ENCODE data around the gene TMEM94.
"Not testable (repeated sequence)": the region's sequence is repeated elsewhere in the genome, so short reads cannot be mapped to it uniquely, and the experiment has no call there.

The TMEM94 gene

GRCh38 chr17:75477490-75477862 lies 21.0 kb downstream of the TMEM94 start:
- H3K9me3 ChIP-seq (replicated peaks in 1 of 2; ENCODE audit: control insufficient read depth in 2 of 2, insufficient read depth in 1 of 2, low read depth in 1 of 2, low read length in 2 of 2); H4K8ac ChIP-seq (ENCODE audit: low read depth, low read length); H3K4me2 ChIP-seq (ENCODE audit: insufficient read depth, low read length, poor library complexity, severe bottlenecking); H3K4ac ChIP-seq (ENCODE audit: low read length); DNase-seq (ENCODE audit: low spot score); H2BK12ac ChIP-seq (ENCODE audit: low read length); H3K9ac ChIP-seq (ENCODE audit: low read depth, low read length, poor library complexity); H4K91ac ChIP-seq (ENCODE audit: low read depth, low read length, poor library complexity); H2BK120ac ChIP-seq (ENCODE audit: low read depth, low read length); H3K23ac ChIP-seq (ENCODE audit: low read depth, low read length, poor library complexity); H3K79me1 ChIP-seq (ENCODE audit: low read depth, low read length); H3K4me3 ChIP-seq (ENCODE audit: low read length in 2 of 2); H3K27me3 ChIP-seq (ENCODE audit: control insufficient read depth in 3 of 3, insufficient read depth in 3 of 3, low read depth in 1 of 3, low read length in 3 of 3); H2AFZ ChIP-seq (ENCODE audit: low read length); H3K14ac ChIP-seq (ENCODE audit: low read length); H2BK15ac ChIP-seq (ENCODE audit: low read length); H3K27ac ChIP-seq (replicated peaks; ENCODE audit: low read length): not testable (repeated sequence)
- peak overlapping the region; percentile 15 for H2BK5ac ChIP-seq (ENCODE audit: low read length)
- WGBS, 2 donors (ENCODE audit: extremely low coverage in 2 of 2, insufficient read length in 2 of 2, insufficient replicate concordance in 1 of 2): no CpG with 5 or more reads among the region's 11 CpGs
- peak overlapping the region; percentile 90 for H2AK5ac ChIP-seq (ENCODE audit: low read depth, low read length)
- peak overlapping the region; percentile 52 for H3K18ac ChIP-seq (ENCODE audit: low read length)
- peaks cover 41 to 46% of the 10 kb centered on the region in 2 donors for H3K4me1 ChIP-seq (ENCODE audit: control insufficient read depth in 2 of 2, insufficient read depth in 1 of 2, low read depth in 1 of 2, low read length in 2 of 2)
- H3K36me3 ChIP-seq (replicated peaks in 1 of 2; ENCODE audit: control insufficient read depth in 2 of 2, insufficient read depth in 2 of 2, low read length in 2 of 2): peaks cover 6 to 30% of the 10 kb centered on the region in 2 donors

GRCh38 chr17:75478508-75478907 lies 22.1 kb downstream of the TMEM94 start:
- DNase-seq (ENCODE audit: low spot score): peak; percentile 39
- peak overlapping the region; percentile 94 for H3K27ac ChIP-seq (replicated peaks; ENCODE audit: low read length)
- H3K4ac ChIP-seq (ENCODE audit: low read length): no peak overlapping the region
- H2BK120ac ChIP-seq (ENCODE audit: low read depth, low read length): no peak overlapping the region
- WGBS, 2 donors (ENCODE audit: extremely low coverage in 2 of 2, insufficient read length in 2 of 2, insufficient replicate concordance in 1 of 2): no CpG with 5 or more reads among the region's 7 CpGs
- H3K9me3 ChIP-seq (replicated peaks in 1 of 2; ENCODE audit: control insufficient read depth in 2 of 2, insufficient read depth in 1 of 2, low read depth in 1 of 2, low read length in 2 of 2): no peaks in the 10 kb centered on the region
- no peak overlapping the region for H3K4me2 ChIP-seq (ENCODE audit: insufficient read depth, low read length, poor library complexity, severe bottlenecking)
- H3K23ac ChIP-seq (ENCODE audit: low read depth, low read length, poor library complexity): no peak overlapping the region
- H2AK5ac ChIP-seq (ENCODE audit: low read depth, low read length): no peak overlapping the region
- peaks cover 4 to 25% of the 10 kb centered on the region in 2 donors for H3K36me3 ChIP-seq (replicated peaks in 1 of 2; ENCODE audit: control insufficient read depth in 2 of 2, insufficient read depth in 2 of 2, low read length in 2 of 2)
- H3K9ac ChIP-seq (ENCODE audit: low read depth, low read length, poor library complexity): no peak overlapping the region
- H3K4me3 ChIP-seq (ENCODE audit: low read length in 2 of 2): no peak overlapping the region
- no peak overlapping the region for H2BK15ac ChIP-seq (ENCODE audit: low read length)
- H3K4me1 ChIP-seq (ENCODE audit: control insufficient read depth in 2 of 2, insufficient read depth in 1 of 2, low read depth in 1 of 2, low read length in 2 of 2): peaks cover 41 to 46% of the 10 kb centered on the region in 2 donors
- H3K14ac ChIP-seq (ENCODE audit: low read length): no peak overlapping the region
- no peak overlapping the region for H2BK12ac ChIP-seq (ENCODE audit: low read length)
- H2BK5ac ChIP-seq (ENCODE audit: low read length): no peak overlapping the region
- no peaks in the 10 kb centered on the region for H3K27me3 ChIP-seq (ENCODE audit: control insufficient read depth in 3 of 3, insufficient read depth in 3 of 3, low read depth in 1 of 3, low read length in 3 of 3)
- no peak overlapping the region for H4K8ac ChIP-seq (ENCODE audit: low read depth, low read length)
- H3K18ac ChIP-seq (ENCODE audit: low read length): peak overlapping the region; percentile 84
- H3K79me1 ChIP-seq (ENCODE audit: low read depth, low read length): no peaks in the 10 kb centered on the region
- no peak overlapping the region for H4K91ac ChIP-seq (ENCODE audit: low read depth, low read length, poor library complexity)
- H2AFZ ChIP-seq (ENCODE audit: low read length): no peak overlapping the region

GRCh38 chr17:75480281-75480680 lies 23.8 kb downstream of the TMEM94 start:
- H2AFZ ChIP-seq (ENCODE audit: low read length): no peak overlapping the region
- H3K9me3 ChIP-seq (replicated peaks in 1 of 2; ENCODE audit: control insufficient read depth in 2 of 2, insufficient read depth in 1 of 2, low read depth in 1 of 2, low read length in 2 of 2): no peaks in the 10 kb centered on the region
- no peak overlapping the region for H4K91ac ChIP-seq (ENCODE audit: low read depth, low read length, poor library complexity)
- H3K4me2 ChIP-seq (ENCODE audit: insufficient read depth, low read length, poor library complexity, severe bottlenecking): no peak overlapping the region
- peaks cover 33 to 38% of the 10 kb centered on the region in 2 donors for H3K4me1 ChIP-seq (ENCODE audit: control insufficient read depth in 2 of 2, insufficient read depth in 1 of 2, low read depth in 1 of 2, low read length in 2 of 2)
- peak overlapping the region; percentile 32 for H3K14ac ChIP-seq (ENCODE audit: low read length)
- no peak overlapping the region for H2BK120ac ChIP-seq (ENCODE audit: low read depth, low read length)
- H2BK5ac ChIP-seq (ENCODE audit: low read length): peak overlapping the region; percentile 15
- no peak overlapping the region for H2BK12ac ChIP-seq (ENCODE audit: low read length)
- H4K8ac ChIP-seq (ENCODE audit: low read depth, low read length): no peak overlapping the region
- H2AK5ac ChIP-seq (ENCODE audit: low read depth, low read length): peak overlapping the region; percentile 80
- no peak for DNase-seq (ENCODE audit: low spot score)
- H3K4ac ChIP-seq (ENCODE audit: low read length): no peak overlapping the region
- H3K23ac ChIP-seq (ENCODE audit: low read depth, low read length, poor library complexity): no peak overlapping the region
- peak overlapping the region; percentile 29 for H2BK15ac ChIP-seq (ENCODE audit: low read length)
- H3K27me3 ChIP-seq (ENCODE audit: control insufficient read depth in 3 of 3, insufficient read depth in 3 of 3, low read depth in 1 of 3, low read length in 3 of 3): no peaks in the 10 kb centered on the region
- H3K79me1 ChIP-seq (ENCODE audit: low read depth, low read length): no peaks in the 10 kb centered on the region
- H3K27ac ChIP-seq (replicated peaks; ENCODE audit: low read length): no peak overlapping the region
- WGBS, 2 donors (ENCODE audit: extremely low coverage in 2 of 2, insufficient read length in 2 of 2, insufficient replicate concordance in 1 of 2): no CpG with 5 or more reads among the region's 6 CpGs
- peaks cover 4 to 25% of the 10 kb centered on the region in 2 donors for H3K36me3 ChIP-seq (replicated peaks in 1 of 2; ENCODE audit: control insufficient read depth in 2 of 2, insufficient read depth in 2 of 2, low read length in 2 of 2)
- H3K18ac ChIP-seq (ENCODE audit: low read length): peak overlapping the region; percentile 49
- no peak overlapping the region for H3K9ac ChIP-seq (ENCODE audit: low read depth, low read length, poor library complexity)
- no peak overlapping the region for H3K4me3 ChIP-seq (ENCODE audit: low read length in 2 of 2)

- DNase-seq (ENCODE audit: low spot score): no peak
- no peaks in the 10 kb centered on the region for H3K27me3 ChIP-seq (ENCODE audit: control insufficient read depth in 3 of 3, insufficient read depth in 3 of 3, low read depth in 1 of 3, low read length in 3 of 3)
- whole genome bisulfite sequencing, 2 donors (ENCODE audit: extremely low coverage in 2 of 2, insufficient read length in 2 of 2, insufficient replicate concordance in 1 of 2): no CpG with 5 or more reads among the region's 13 CpGs
These were observed 25.0 kb downstream of the TMEM94 start for GRCh38 chr17:75481194-75482068.

More at GRCh38 chr17:75481194-75482068, 25.0 kb downstream of the TMEM94 start:
- Histone ChIP-seq H4K91ac (ENCODE audit: low read depth, low read length, poor library complexity) (peak overlapping the region; percentile 34), H4K8ac (ENCODE audit: low read depth, low read length) (no peak overlapping the region), H3K4me1 (ENCODE audit: control insufficient read depth in 2 of 2, insufficient read depth in 1 of 2, low read depth in 1 of 2, low read length in 2 of 2) (peaks cover 23 to 28% of the 10 kb centered on the region in 2 donors), H3K23ac (ENCODE audit: low read depth, low read length, poor library complexity) (peak overlapping the region; percentile 31), H2BK120ac (ENCODE audit: low read depth, low read length) (peak overlapping the region; percentile 32), H3K4me2 (ENCODE audit: insufficient read depth, low read length, poor library complexity, severe bottlenecking) (no peak overlapping the region), H3K27ac (replicated peaks; ENCODE audit: low read length) (peak overlapping the region; percentile 57), H3K4ac (ENCODE audit: low read length) (peak overlapping the region; percentile 61), H3K18ac (ENCODE audit: low read length) (peak overlapping the region; percentile 90), H3K79me1 (ENCODE audit: low read depth, low read length) (no peaks in the 10 kb centered on the region), H3K4me3 (ENCODE audit: low read length in 2 of 2) (no peak overlapping the region), H2BK12ac (ENCODE audit: low read length) (peak overlapping the region; percentile 7), H2AFZ (ENCODE audit: low read length) (no peak overlapping the region), H3K14ac (ENCODE audit: low read length) (peak overlapping the region; percentile 32), H3K9ac (ENCODE audit: low read depth, low read length, poor library complexity) (no peak overlapping the region), H2BK5ac (ENCODE audit: low read length) (peak overlapping the region; percentile 76), H3K36me3 (replicated peaks in 1 of 2; ENCODE audit: control insufficient read depth in 2 of 2, insufficient read depth in 2 of 2, low read length in 2 of 2) (peaks cover 4 to 33% of the 10 kb centered on the region in 2 donors), H2BK15ac (ENCODE audit: low read length) (peak overlapping the region; percentile 29), H2AK5ac (ENCODE audit: low read depth, low read length) (peak overlapping the region; percentile 97), H3K9me3 (replicated peaks in 1 of 2; ENCODE audit: control insufficient read depth in 2 of 2, insufficient read depth in 1 of 2, low read depth in 1 of 2, low read length in 2 of 2) (no peaks in the 10 kb centered on the region)

Data from neuronal stem cell (in vitro differentiated cells).